Subcutaneous adipose tissue (tissue), 4 donors: ENCODE results near the gene CBX7. TPM values are rescaled to one million over a fixed set of nuclear protein-coding genes. Genes with fewer than 3 reads are reported as not detected.

ENCODE experiments used
- total RNA-seq, 4 donors: library from RNA; depleted of rRNA; stranded (reverse); fragments of >200 nt; gene quantifications; one replicate each; pipeline ENCODE4 v1.1.0, GENCODE V29; 2016
- TF ChIP-seq, protein P1 (sequence below): fragments of 450-650 bp; IDR thresholded peaks from one replicate; pipeline ENCODE4 v1.5.1; 2016; ENCODE audit warnings: low read depth, mild to moderate bottlenecking, control low read depth, antibody characterized with exemption, moderate library complexity

Gene CBX7
- total RNA-seq, 4 donors from 2014 or later, result 37.4 to 74.2 (median 50.7) TPM

DNA sequence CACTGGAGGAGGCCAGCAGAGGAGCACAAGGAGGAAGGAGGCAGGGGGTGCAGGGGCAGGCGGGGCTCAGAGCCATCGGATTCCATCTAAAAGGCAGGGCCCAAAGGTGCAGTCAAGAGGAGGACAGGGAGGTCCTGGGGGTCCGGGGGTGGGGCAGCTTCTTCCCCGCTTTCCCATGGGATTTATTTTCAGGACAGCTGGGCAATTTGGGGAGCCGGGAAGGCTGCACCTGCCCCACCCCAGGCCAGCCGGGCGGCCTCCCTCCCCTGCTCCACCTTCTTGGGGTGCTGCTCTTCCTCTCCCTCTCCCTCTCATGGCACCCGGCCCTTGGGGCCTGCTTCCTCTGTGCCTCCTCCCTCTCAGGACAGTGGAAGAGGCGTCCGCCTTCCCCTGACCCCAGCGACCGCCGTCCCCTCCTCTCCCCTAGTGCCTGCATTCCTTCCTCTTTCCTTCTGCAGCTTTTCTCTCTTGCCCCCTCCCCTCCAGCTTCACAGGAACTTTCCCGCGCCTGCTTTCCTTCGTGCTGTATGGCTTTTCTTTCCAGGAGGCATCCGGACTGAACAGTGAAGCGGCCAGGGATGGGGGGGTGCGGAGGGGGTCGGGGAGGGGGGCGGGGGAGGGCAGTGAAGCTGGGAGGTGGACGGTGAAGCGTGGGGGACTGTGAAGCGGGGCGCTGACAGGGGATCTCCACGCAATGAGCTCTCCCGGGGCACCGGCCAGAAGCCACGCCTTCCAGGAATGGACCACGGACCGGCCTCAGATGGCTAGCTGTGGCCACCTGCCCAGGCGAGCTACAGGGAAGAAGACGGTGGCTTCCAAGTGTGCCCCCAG lies 28.5 kb downstream of the CBX7 start:
- TF ChIP-seq, protein P1, sequence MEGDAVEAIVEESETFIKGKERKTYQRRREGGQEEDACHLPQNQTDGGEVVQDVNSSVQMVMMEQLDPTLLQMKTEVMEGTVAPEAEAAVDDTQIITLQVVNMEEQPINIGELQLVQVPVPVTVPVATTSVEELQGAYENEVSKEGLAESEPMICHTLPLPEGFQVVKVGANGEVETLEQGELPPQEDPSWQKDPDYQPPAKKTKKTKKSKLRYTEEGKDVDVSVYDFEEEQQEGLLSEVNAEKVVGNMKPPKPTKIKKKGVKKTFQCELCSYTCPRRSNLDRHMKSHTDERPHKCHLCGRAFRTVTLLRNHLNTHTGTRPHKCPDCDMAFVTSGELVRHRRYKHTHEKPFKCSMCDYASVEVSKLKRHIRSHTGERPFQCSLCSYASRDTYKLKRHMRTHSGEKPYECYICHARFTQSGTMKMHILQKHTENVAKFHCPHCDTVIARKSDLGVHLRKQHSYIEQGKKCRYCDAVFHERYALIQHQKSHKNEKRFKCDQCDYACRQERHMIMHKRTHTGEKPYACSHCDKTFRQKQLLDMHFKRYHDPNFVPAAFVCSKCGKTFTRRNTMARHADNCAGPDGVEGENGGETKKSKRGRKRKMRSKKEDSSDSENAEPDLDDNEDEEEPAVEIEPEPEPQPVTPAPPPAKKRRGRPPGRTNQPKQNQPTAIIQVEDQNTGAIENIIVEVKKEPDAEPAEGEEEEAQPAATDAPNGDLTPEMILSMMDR, result no peak

DNA sequence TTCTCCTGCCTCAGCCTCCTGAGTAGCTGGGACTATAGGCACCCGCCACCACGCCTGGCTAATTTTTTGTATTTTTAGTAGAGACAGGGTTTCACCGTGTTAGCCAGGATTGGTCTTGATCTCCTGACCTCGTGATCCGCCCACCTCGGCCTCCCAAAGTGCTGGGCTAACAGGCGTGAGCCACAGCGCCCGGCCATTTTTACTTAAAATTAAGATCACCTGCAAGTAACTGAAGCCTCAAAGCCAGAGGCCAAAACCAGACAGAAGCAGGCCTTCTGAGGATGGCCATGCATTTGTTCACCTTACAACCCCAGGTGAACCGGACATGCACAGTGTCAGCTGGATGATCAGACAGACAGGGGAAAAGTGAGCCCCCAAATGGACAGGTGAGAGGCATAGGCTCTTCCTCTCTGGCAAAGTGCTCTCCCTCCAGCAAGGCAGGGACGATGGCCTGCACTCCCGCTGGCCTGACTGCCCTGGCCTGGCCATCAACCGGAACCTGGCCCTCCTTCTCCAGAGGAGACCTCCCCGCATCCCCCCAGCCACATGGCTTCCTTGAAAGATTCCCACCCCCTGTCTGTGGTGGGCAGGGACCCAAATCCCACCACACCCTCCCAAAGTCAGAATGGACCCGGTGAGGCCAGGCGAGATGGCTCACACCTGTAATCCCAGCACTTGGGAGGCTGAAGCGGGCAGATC lies 29.6 kb downstream of the CBX7 start:
- TF ChIP-seq, protein P1, result no peak

DNA sequence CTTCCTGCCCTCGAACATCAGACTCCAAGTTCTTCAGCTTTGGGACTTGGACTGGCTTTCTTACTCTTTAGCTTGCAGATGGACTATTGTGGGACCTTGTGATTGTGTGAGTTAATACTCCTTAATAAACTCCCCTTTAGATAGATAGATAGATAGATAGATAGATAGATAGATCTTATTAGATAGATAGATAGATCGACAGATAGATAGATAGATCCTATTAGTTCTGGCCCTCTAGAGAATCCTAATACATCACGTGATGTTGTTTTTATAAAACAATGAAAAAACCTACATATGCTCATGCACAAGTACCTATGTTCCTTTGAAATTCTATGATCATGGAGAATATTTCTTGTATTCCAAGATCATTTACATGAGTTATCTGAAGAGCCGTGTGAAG lies 31.5 kb downstream of the CBX7 start:
- TF ChIP-seq, protein P1, result no peak

DNA sequence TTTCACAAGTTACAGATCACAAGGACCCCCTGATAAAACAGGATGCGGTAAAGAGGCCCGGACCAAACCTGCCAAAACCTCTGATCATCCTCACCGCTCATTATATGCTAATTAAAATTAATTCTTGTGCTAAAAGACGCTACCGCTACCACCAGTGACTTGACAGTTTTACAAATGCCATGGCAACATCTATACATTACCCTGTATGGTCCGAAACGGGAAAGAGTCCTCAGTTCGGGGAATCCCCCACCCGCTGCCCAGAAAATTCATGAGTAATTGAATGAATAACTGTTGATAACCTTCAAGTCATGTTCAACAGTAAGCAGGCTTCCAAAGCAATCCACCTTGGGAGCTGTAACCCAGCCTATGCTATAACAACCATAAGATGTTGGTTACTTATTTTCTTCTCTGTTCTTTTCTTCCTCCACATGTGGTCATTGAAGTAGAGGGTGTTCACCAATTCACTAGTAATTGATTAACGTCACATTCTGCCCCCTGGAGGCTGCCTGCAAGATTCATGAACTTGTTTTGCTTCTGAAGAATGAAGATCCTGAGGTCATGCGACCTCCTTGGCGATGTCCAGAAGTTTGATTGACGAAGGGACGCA lies 34.8 kb downstream of the CBX7 start:
- TF ChIP-seq, protein P1, result no peak

DNA sequence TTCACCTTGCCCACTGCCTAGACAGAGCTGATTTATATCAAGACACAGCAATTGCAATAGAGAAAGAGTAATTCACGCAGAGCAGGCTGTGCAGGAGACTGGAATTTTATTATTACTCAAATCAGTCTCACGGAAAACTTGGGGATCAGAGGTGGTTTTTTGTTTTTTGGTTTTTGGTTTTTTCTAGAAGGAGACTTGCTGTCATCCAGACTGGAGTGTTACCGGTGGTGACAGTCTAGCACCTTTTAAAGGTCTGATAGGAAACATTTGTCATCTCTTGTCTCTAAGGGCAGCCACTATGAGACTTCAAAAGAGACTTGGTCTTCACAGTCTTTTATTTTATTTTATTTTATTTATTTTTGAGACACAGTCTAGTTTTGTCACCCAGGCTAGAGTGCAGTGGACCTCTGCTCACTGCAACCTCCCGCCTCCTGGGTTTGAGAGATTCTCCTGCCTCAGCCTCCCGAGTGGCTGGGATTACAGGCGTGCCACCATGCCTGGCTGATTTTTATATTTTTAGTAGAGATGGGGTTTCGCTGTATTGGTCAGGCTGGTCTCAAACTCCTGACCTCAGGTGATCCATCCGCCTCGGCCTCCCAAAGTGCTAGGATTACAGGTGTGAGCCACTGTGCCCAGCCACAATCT lies 36.4 kb downstream of the CBX7 start:
- TF ChIP-seq, protein P1, result no peak

DNA sequence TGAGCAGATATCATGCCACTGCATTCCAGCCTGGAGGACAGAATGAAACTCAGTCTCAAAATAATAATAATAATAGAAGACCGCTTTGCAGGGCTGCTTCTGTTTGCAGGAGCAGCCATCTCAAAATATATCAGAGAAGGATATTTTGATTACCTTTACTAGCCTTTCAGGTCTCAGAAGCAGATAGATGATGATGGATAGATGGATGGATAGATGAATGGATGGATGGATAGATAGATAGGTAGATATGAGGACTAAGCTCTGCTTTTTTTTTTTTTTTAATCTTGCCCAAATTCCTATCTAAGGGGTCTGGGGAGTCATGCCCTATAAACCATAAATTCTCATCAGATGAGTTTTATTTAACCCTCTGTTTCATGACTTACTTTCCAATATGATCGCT lies 36.9 kb downstream of the CBX7 start:
- TF ChIP-seq, protein P1, result no peak
